H9 (cell line): ENCODE data around the gene ANKRD23. TPM values are rescaled to one million over a fixed set of nuclear protein-coding genes. Genes with fewer than 3 reads are reported as not detected.

Experiments used
- DNase-seq: peaks from one replicate; pipeline ENCODE4 v3.0.0-alpha.2; 2017
- H2AFZ ChIP-seq: one replicate; pipeline ENCODE4 v1.6.1; 2013; ENCODE audit warnings: mild to moderate bottlenecking, low read length, control low read depth, moderate library complexity
- H2AK5ac ChIP-seq: 2 replicates; pipeline ENCODE4 v1.6.1; 2013; ENCODE audit warnings: low read length, control low read depth, mixed read lengths; ENCODE audit not compliant: insufficient read length
- H2BK120ac ChIP-seq: one replicate; pipeline ENCODE4 v1.6.1; 2013; ENCODE audit warnings: low read depth, mild to moderate bottlenecking, low read length, control low read depth, inconsistent platforms; ENCODE audit not compliant: poor library complexity, severe bottlenecking
- H2BK12ac ChIP-seq: 2 replicates; pipeline ENCODE4 v1.6.1; 2013; ENCODE audit warnings: low read length, control low read depth, mixed read lengths, low read depth; ENCODE audit not compliant: insufficient read length
- H2BK15ac ChIP-seq: 2 replicates; pipeline ENCODE4 v1.6.1; 2013; ENCODE audit warnings: low read depth, low read length, control low read depth
- H2BK20ac ChIP-seq: one replicate; pipeline ENCODE4 v1.6.1; 2013; ENCODE audit warnings: low read depth, mild to moderate bottlenecking, low read length, control low read depth, inconsistent platforms; ENCODE audit not compliant: poor library complexity, severe bottlenecking
- H2BK5ac ChIP-seq: 2 replicates; pipeline ENCODE4 v1.6.1; 2013; ENCODE audit warnings: low read length, control low read depth, mixed read lengths; ENCODE audit not compliant: insufficient read length
- H3K14ac ChIP-seq: 2 replicates; pipeline ENCODE4 v1.6.1; 2013; ENCODE audit warnings: low read length, control low read depth; ENCODE audit not compliant: insufficient read depth
- H3K18ac ChIP-seq: 2 replicates; pipeline ENCODE4 v1.6.1; 2013; ENCODE audit warnings: low read depth, mild to moderate bottlenecking, mixed read lengths, low read length, control low read depth; ENCODE audit not compliant: insufficient read length
- H3K23ac ChIP-seq: 2 replicates; pipeline ENCODE4 v1.6.1; 2013; ENCODE audit warnings: low read length, control low read depth, mixed read lengths, low read depth; ENCODE audit not compliant: insufficient read length
- H3K23me2 ChIP-seq: 2 replicates; pipeline ENCODE4 v1.6.1; 2013; ENCODE audit warnings: low read depth, mild to moderate bottlenecking, mixed read lengths, low read length, control low read depth; ENCODE audit not compliant: insufficient read length, poor library complexity, severe bottlenecking
- H3K27ac ChIP-seq: 2 replicates; pipeline ENCODE4 v1.5.1; 2013; ENCODE audit warnings: low read length, control low read depth, mixed read lengths, low read depth; ENCODE audit not compliant: insufficient read length
- H3K27me3 ChIP-seq: 2 replicates; pipeline ENCODE4 v1.6.1; 2013; ENCODE audit warnings: low read length, control low read depth, inconsistent platforms; ENCODE audit not compliant: insufficient read depth
- H3K4ac ChIP-seq: 2 replicates; pipeline ENCODE4 v1.6.1; 2013; ENCODE audit warnings: low read depth, mild to moderate bottlenecking, control low read depth, inconsistent platforms, low read length, moderate library complexity
- H3K4me1 ChIP-seq: 2 replicates; pipeline ENCODE4 v1.6.1; 2013; ENCODE audit warnings: low read length, control low read depth, inconsistent platforms; ENCODE audit not compliant: insufficient read depth
- H3K4me2 ChIP-seq: 2 replicates; pipeline ENCODE4 v1.6.1; 2013; ENCODE audit warnings: low read length, control low read depth, mixed read lengths; ENCODE audit not compliant: insufficient read length, insufficient read depth
- H3K56ac ChIP-seq: 2 replicates; pipeline ENCODE4 v1.6.1; 2013; ENCODE audit warnings: low read depth, mild to moderate bottlenecking, mixed read lengths, low read length, control low read depth; ENCODE audit not compliant: insufficient read length
- H3K79me1 ChIP-seq: 2 replicates; pipeline ENCODE4 v1.6.1; 2013; ENCODE audit warnings: low read depth, mild to moderate bottlenecking, moderate library complexity, low read length, control low read depth, inconsistent platforms; ENCODE audit not compliant: insufficient read depth, poor library complexity, severe bottlenecking
- H3K79me2 ChIP-seq: 2 replicates; pipeline ENCODE4 v1.6.1; 2013; ENCODE audit warnings: low read length, control low read depth, inconsistent platforms; ENCODE audit not compliant: insufficient read depth
- H3K9ac ChIP-seq: 2 replicates; pipeline ENCODE4 v1.6.1; 2013; ENCODE audit warnings: low read length, control low read depth, mixed read lengths; ENCODE audit not compliant: insufficient read length; ENCODE audit errors: extremely low read depth
- H3K9me3 ChIP-seq: one replicate; pipeline ENCODE4 v1.6.1; 2013; ENCODE audit warnings: low read depth, low read length, inconsistent platforms; ENCODE audit not compliant: control insufficient read depth
- H3T11ph ChIP-seq: one replicate; pipeline ENCODE4 v1.6.1; 2013; ENCODE audit warnings: mild to moderate bottlenecking, low read length, control low read depth, inconsistent platforms
- H4K20me1 ChIP-seq: one replicate; pipeline ENCODE4 v1.6.1; 2013; ENCODE audit not compliant: control insufficient read depth, insufficient read length, insufficient read depth
- H4K5ac ChIP-seq: 2 replicates; pipeline ENCODE4 v1.6.1; 2013; ENCODE audit warnings: low read depth, mild to moderate bottlenecking, mixed read lengths, low read length, control low read depth; ENCODE audit not compliant: insufficient read length
- H4K8ac ChIP-seq: replicated peaks from 2 replicates; pipeline ENCODE4 v1.6.1; 2013; ENCODE audit warnings: low read length, control low read depth, mixed read lengths, low read depth; ENCODE audit not compliant: insufficient read length
- H4K91ac ChIP-seq: 2 replicates; pipeline ENCODE4 v1.6.1; 2013; ENCODE audit warnings: low read depth, mild to moderate bottlenecking, moderate library complexity, mixed read lengths, low read length, control low read depth; ENCODE audit not compliant: insufficient read length
- H3K27ac Mint-ChIP-seq, 3 experiments: 2 replicates in 2 of 3; 3 replicates in 1 of 3; pipeline ENCODE4 v1.8.0; 2020 to 2021; ENCODE audit warnings: mixed read lengths in 3 of 3, mild to moderate bottlenecking in 1 of 3, moderate library complexity in 1 of 3
- H3K27me3 Mint-ChIP-seq: 2 replicates; pipeline ENCODE4 v1.8.0; 2021; ENCODE audit warnings: low read depth, mild to moderate bottlenecking, moderate library complexity, mixed read lengths
- H3K36me3 Mint-ChIP-seq, 3 experiments: 2 replicates in 2 of 3; 3 replicates in 1 of 3; pipeline ENCODE4 v1.8.0; 2020 to 2021; ENCODE audit warnings: low read depth in 3 of 3, mixed read lengths in 3 of 3; ENCODE audit not compliant: insufficient read depth in 1 of 3
- H3K4me1 Mint-ChIP-seq, 2 experiments: 2 replicates each; pipeline ENCODE4 v1.8.0; 2020; ENCODE audit warnings: mixed read lengths in 2 of 2
- H3K4me3 Mint-ChIP-seq, 2 experiments: 2 replicates in 1 of 2; 3 replicates in 1 of 2; pipeline ENCODE4 v1.8.0; 2020 to 2021; ENCODE audit warnings: mild to moderate bottlenecking in 2 of 2, mixed read lengths in 2 of 2, moderate library complexity in 1 of 2
- H3K9me3 Mint-ChIP-seq, 2 experiments: 2 replicates in 1 of 2; 3 replicates in 1 of 2; pipeline ENCODE4 v1.8.0; 2020; ENCODE audit warnings: mild to moderate bottlenecking in 2 of 2, mixed read lengths in 2 of 2, moderate library complexity in 1 of 2
- CTCF ChIP-seq: fragments of 200-600 bp; sonication (generic); conservative IDR thresholded peaks from 3 replicates; pipeline ENCODE4 v1.8.0; 2021; ENCODE audit warnings: antibody characterized with exemption, mild to moderate bottlenecking
- WGBS: extraction: QIAGEN DNeasy Blood & Tissue Kit; methylation state at CpG from one replicate; pipeline ENCODE4 v1.1.7; 2013; ENCODE audit warnings: missing lambda C conversion rate, low lambda C conversion rate, mixed read lengths; ENCODE audit not compliant: insufficient read length; ENCODE audit errors: extremely low coverage; 5-methylcytosine and 5-hydroxymethylcytosine counted together
- total RNA-seq: library from RNA; stranded (reverse); gene quantifications from 2 replicates; pipeline ENCODE4 v1.2.1, GENCODE V29; 2021

The ANKRD23 gene
- total RNA-seq, 1 experiment from 2014 or later = 2.4 TPM

DNA sequence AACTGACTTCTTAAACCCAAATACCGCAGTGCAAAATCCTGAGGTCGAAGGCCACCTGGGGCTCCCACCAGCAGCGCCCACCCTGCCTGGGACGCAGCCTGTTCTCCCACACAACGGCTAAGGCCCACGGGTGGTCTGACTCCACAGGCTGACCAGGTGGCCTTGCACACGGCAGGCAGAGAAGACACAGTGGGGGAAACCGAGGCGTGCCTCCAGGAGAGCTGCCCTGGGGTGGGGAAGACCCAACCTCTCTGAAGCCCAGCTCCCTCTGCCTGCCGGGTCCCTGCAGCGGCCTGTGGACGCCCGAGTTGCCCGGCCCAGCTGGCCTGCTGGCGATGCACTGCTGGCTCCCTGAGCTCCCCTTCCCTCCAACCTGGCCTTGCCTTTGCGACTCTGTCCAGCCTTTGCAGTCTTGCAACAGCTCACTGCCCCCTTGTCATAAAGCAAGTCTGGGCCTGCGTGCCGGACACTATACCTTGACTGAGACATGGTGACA lies 35.8 kb upstream of the ANKRD23 start:
- Histone ChIP-seq H3K79me1 (no peaks in the 10 kb centered on the region), H3K56ac (no peak overlapping the region), H3K14ac (peak overlapping the region; percentile 62), H3K27me3 (no peaks in the 10 kb centered on the region; the same call in 1 of the 2 replicates), H2BK120ac (no peak overlapping the region), H4K8ac (no peak overlapping the region), H4K91ac (no peak overlapping the region), H2BK15ac (no peak overlapping the region), H2AFZ (no peak overlapping the region), H3T11ph (no peak overlapping the region), H3K23ac (no peak overlapping the region), H4K5ac (no peak overlapping the region), H3K9me3 (no peaks in the 10 kb centered on the region), H3K9ac (no peak overlapping the region), H3K4ac (no peak overlapping the region), H2BK5ac (no peak overlapping the region), H4K20me1 (no peaks in the 10 kb centered on the region), H3K27ac (no peak overlapping the region), H3K4me2 (no peak overlapping the region), H2BK12ac (no peak overlapping the region), H3K18ac (peak overlapping the region; percentile 38), H2BK20ac (no peak overlapping the region), H3K4me1 (peaks cover 3% of the 10 kb centered on the region; the same call in 1 of the 2 replicates), H2AK5ac (no peak overlapping the region), H3K79me2 (no peaks in the 10 kb centered on the region), H3K23me2 (no peaks in the 10 kb centered on the region)
- H3K36me3 Mint-ChIP-seq = no peaks in the 10 kb centered on the region
- peaks cover 54 to 56% of the 10 kb centered on the region in 2 experiments for H3K4me1 Mint-ChIP-seq
- peak overlapping the region; percentile 73 to 88 (median 75); a peak in 3 of 7 replicates for H3K27ac Mint-ChIP-seq
- TF ChIP-seq CTCF = no peak
- H3K4me3 Mint-ChIP-seq = no peak overlapping the region
- WGBS = no CpG with 5 or more reads among the region's 18 CpGs
- H3K9me3 Mint-ChIP-seq = no peaks in the 10 kb centered on the region
- DNase-seq = no peak
- H3K27me3 Mint-ChIP-seq = peaks cover 2% of the 10 kb centered on the region
